HepG2 (cell line): ENCODE measurements around the gene ZBTB7B. TPM values are rescaled to one million over a fixed set of nuclear protein-coding genes. Genes with fewer than 3 reads are reported as not detected.

Source experiments
- ARID5B ChIP-seq: IDR thresholded peaks from 2 replicates; pipeline ENCODE4 v1.4.0; 2020; ENCODE audit warnings: mild to moderate bottlenecking, missing genetic modification reagents
- GATAD2A ChIP-seq: IDR thresholded peaks from 2 replicates; pipeline ENCODE4 v1.6.1; 2016
- HCFC1 ChIP-seq: fragments of 150-350 bp; IDR thresholded peaks from 2 replicates; pipeline ENCODE4 v1.6.1; 2014; ENCODE audit warnings: low read depth, low read length
- NFE2 ChIP-seq: sonication (generic); formaldehyde crosslinking; IDR thresholded peaks from 2 replicates; pipeline ENCODE4 v1.4.0; 2020; ENCODE audit warnings: missing genetic modification reagents
- POGZ ChIP-seq: sonication (generic); formaldehyde crosslinking; IDR thresholded peaks from 2 replicates; pipeline ENCODE4 v1.4.0; 2020; ENCODE audit warnings: mild to moderate bottlenecking, missing genetic modification reagents
- ZNF142 ChIP-seq: sonication (generic); formaldehyde crosslinking; IDR thresholded peaks from 2 replicates; pipeline ENCODE4 v1.4.0; 2020; ENCODE audit warnings: missing genetic modification reagents
- polyA plus RNA-seq, 8 experiments: library from polyadenylated mRNA; depleted of rRNA in 3 of 8; stranded (reverse) in 7 of 8; unstranded in 1 of 8; fragments of >200 nt; fragmentation: Illumina TruSeq in 4 of 8; extraction: Trizol in 4 of 8; gene quantifications; 2 replicates each; pipeline versions ENCODE4 v1.2.1 to v1.2.3, GENCODE V29; 2011 to 2016; ENCODE audit warnings: low read depth in 4 of 8, missing spikeins in 1 of 8, mixed read lengths in 1 of 8; ENCODE audit not compliant: insufficient read depth in 1 of 8
- total RNA-seq, 5 experiments: library from RNA; depleted of rRNA; stranded (reverse); fragments of >200 nt; fragmentation: Illumina TruSeq; extraction: Trizol; gene quantifications; 2 replicates each; pipeline ENCODE4 v1.2.3, GENCODE V29; 2016; ENCODE audit warnings: low read depth in 1 of 5
- TF ChIP-seq, protein P1 (sequence below): sonication (generic); formaldehyde crosslinking; IDR thresholded peaks from 2 replicates; pipeline ENCODE4 v1.4.0; 2020; ENCODE audit warnings: mild to moderate bottlenecking, missing genetic modification reagents, borderline replicate concordance
- TF ChIP-seq, protein P2 (sequence below): sonication (generic); formaldehyde crosslinking; IDR thresholded peaks from 2 replicates; pipeline ENCODE4 v1.4.0; 2020; ENCODE audit warnings: missing genetic modification reagents, borderline replicate concordance

ZBTB7B gene
- total and polyA plus RNA-seq, 2 of the 13 experiments (the other 11 are each of a cell fraction or from before 2014, with no cell fraction given) = 15.5 to 17.5 TPM

- TF ChIP-seq, protein P1, sequence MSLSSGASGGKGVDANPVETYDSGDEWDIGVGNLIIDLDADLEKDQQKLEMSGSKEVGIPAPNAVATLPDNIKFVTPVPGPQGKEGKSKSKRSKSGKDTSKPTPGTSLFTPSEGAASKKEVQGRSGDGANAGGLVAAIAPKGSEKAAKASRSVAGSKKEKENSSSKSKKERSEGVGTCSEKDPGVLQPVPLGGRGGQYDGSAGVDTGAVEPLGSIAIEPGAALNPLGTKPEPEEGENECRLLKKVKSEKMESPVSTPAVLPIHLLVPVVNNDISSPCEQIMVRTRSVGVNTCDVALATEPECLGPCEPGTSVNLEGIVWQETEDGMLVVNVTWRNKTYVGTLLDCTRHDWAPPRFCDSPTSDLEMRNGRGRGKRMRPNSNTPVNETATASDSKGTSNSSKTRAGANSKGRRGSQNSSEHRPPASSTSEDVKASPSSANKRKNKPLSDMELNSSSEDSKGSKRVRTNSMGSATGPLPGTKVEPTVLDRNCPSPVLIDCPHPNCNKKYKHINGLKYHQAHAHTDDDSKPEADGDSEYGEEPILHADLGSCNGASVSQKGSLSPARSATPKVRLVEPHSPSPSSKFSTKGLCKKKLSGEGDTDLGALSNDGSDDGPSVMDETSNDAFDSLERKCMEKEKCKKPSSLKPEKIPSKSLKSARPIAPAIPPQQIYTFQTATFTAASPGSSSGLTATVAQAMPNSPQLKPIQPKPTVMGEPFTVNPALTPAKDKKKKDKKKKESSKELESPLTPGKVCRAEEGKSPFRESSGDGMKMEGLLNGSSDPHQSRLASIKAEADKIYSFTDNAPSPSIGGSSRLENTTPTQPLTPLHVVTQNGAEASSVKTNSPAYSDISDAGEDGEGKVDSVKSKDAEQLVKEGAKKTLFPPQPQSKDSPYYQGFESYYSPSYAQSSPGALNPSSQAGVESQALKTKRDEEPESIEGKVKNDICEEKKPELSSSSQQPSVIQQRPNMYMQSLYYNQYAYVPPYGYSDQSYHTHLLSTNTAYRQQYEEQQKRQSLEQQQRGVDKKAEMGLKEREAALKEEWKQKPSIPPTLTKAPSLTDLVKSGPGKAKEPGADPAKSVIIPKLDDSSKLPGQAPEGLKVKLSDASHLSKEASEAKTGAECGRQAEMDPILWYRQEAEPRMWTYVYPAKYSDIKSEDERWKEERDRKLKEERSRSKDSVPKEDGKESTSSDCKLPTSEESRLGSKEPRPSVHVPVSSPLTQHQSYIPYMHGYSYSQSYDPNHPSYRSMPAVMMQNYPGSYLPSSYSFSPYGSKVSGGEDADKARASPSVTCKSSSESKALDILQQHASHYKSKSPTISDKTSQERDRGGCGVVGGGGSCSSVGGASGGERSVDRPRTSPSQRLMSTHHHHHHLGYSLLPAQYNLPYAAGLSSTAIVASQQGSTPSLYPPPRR (CRISPR knock-in tag) = no peak
- TF ChIP-seq POGZ (CRISPR knock-in tag) (no peak), ZNF142 (no peak), GATAD2A (CRISPR knock-in tag) (0 out of 2 replicates have a peak, but pooled peaks have one; percentile 31), HCFC1 (no peak), NFE2 (CRISPR knock-in tag) (no peak), ARID5B (CRISPR knock-in tag) (peak; percentile 14; the same call in 1 of the 2 replicates)
- TF ChIP-seq, protein P2, sequence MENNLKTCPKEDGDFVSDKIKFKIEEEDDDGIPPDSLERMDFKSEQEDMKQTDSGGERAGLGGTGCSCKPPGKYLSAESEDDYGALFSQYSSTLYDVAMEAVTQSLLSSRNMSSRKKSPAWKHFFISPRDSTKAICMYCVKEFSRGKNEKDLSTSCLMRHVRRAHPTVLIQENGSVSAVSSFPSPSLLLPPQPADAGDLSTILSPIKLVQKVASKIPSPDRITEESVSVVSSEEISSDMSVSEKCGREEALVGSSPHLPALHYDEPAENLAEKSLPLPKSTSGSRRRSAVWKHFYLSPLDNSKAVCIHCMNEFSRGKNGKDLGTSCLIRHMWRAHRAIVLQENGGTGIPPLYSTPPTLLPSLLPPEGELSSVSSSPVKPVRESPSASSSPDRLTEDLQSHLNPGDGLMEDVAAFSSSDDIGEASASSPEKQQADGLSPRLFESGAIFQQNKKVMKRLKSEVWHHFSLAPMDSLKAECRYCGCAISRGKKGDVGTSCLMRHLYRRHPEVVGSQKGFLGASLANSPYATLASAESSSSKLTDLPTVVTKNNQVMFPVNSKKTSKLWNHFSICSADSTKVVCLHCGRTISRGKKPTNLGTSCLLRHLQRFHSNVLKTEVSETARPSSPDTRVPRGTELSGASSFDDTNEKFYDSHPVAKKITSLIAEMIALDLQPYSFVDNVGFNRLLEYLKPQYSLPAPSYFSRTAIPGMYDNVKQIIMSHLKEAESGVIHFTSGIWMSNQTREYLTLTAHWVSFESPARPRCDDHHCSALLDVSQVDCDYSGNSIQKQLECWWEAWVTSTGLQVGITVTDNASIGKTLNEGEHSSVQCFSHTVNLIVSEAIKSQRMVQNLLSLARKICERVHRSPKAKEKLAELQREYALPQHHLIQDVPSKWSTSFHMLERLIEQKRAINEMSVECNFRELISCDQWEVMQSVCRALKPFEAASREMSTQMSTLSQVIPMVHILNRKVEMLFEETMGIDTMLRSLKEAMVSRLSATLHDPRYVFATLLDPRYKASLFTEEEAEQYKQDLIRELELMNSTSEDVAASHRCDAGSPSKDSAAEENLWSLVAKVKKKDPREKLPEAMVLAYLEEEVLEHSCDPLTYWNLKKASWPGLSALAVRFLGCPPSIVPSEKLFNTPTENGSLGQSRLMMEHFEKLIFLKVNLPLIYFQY (CRISPR knock-in tag) = 0 out of 2 replicates have a peak, but pooled peaks have one; percentile 30
Observed at GRCh38 chr1:155007251-155007828, 4.7 kb downstream of the ZBTB7B start (continued).
